HG02852 (cell line): ENCODE data around the gene IQGAP3.

Experiments used
- ATAC-seq: cut with Tn5 transposase; IDR thresholded peaks from one replicate; pipeline ENCODE4 v1.9.1; 2021; ENCODE audit warnings: mild to moderate bottlenecking, moderate library complexity; ENCODE audit not compliant: unreplicated experiment

Gene IQGAP3

GRCh38 chr1:156486421-156487344 lies 85.7 kb downstream of the IQGAP3 start:
- no peak for ATAC-seq

- no peak for ATAC-seq
Measured at GRCh38 chr1:156485984-156486383, 86.4 kb downstream of the IQGAP3 start.

- ATAC-seq = no peak
Measured at GRCh38 chr1:156484480-156485058, 87.8 kb downstream of the IQGAP3 start.

- ATAC-seq = no peak
Measured at GRCh38 chr1:156483397-156483796, 89.0 kb downstream of the IQGAP3 start.

GRCh38 chr1:156482276-156482675 lies 90.1 kb downstream of the IQGAP3 start:
- ATAC-seq = no peak

GRCh38 chr1:156481527-156481926 lies 90.8 kb downstream of the IQGAP3 start:
- no peak for ATAC-seq

- no peak for ATAC-seq
Measured at GRCh38 chr1:156480411-156481192, 91.8 kb downstream of the IQGAP3 start.

GRCh38 chr1:156480016-156480370 lies 92.4 kb downstream of the IQGAP3 start:
- ATAC-seq = no peak

GRCh38 chr1:156479093-156480015 lies 93.0 kb downstream of the IQGAP3 start:
- ATAC-seq = no peak

- no peak for ATAC-seq
Measured at GRCh38 chr1:156478250-156478627, 94.1 kb downstream of the IQGAP3 start.

GRCh38 chr1:156477526-156478249 lies 94.7 kb downstream of the IQGAP3 start:
- no peak for ATAC-seq

- no peak for ATAC-seq
Measured at GRCh38 chr1:156476501-156477298, 95.7 kb downstream of the IQGAP3 start.

GRCh38 chr1:156475568-156476500 lies 96.5 kb downstream of the IQGAP3 start:
- ATAC-seq = no peak
